Neural cell (in vitro differentiated cells): ENCODE results near the gene CA6.

Source experiments
- EP300 ChIP-seq: fragments of 450-650 bp; conservative IDR thresholded peaks from 2 replicates; pipeline ENCODE4 v1.6.1; 2014; ENCODE audit warnings: antibody characterized with exemption, mild to moderate bottlenecking, moderate library complexity; ENCODE audit not compliant: poor library complexity, severe bottlenecking
- EZH2 ChIP-seq: fragments of 200-600, 300-800 bp; shearing (Covaris generic), sonication (generic); IDR thresholded peaks from 2 replicates; pipeline ENCODE4 v1.6.1; 2014; ENCODE audit warnings: antibody characterized with exemption, low read length, borderline replicate concordance, mild to moderate bottlenecking; ENCODE audit not compliant: insufficient read depth, poor library complexity, severe bottlenecking
- POLR2AphosphoS5 ChIP-seq: IDR thresholded peaks from 2 replicates; pipeline ENCODE4 v1.6.1; 2012
- RAD21 ChIP-seq: fragments of 450-650 bp; conservative IDR thresholded peaks from 2 replicates; pipeline ENCODE4 v1.6.1; 2014; ENCODE audit warnings: antibody characterized with exemption, mild to moderate bottlenecking, moderate library complexity
- SMC3 ChIP-seq: fragments of 450-650 bp; conservative IDR thresholded peaks from 2 replicates; pipeline ENCODE4 v1.6.1; 2014; ENCODE audit warnings: antibody characterized with exemption, mild to moderate bottlenecking, moderate library complexity; ENCODE audit not compliant: poor library complexity
- TAF1 ChIP-seq: IDR thresholded peaks from 2 replicates; pipeline ENCODE4 v1.6.1; 2012; ENCODE audit warnings: low read depth
- TF ChIP-seq, protein P1 (sequence below): fragments of 450-650 bp; IDR thresholded peaks from 2 replicates; pipeline ENCODE4 v1.5.1; 2014; ENCODE audit warnings: antibody characterized with exemption, mild to moderate bottlenecking, moderate library complexity; ENCODE audit not compliant: poor library complexity, severe bottlenecking
- TF ChIP-seq, protein P2 (sequence below): IDR thresholded peaks from 2 replicates; pipeline ENCODE4 v1.6.1; 2012; ENCODE audit warnings: borderline replicate concordance

DNA sequence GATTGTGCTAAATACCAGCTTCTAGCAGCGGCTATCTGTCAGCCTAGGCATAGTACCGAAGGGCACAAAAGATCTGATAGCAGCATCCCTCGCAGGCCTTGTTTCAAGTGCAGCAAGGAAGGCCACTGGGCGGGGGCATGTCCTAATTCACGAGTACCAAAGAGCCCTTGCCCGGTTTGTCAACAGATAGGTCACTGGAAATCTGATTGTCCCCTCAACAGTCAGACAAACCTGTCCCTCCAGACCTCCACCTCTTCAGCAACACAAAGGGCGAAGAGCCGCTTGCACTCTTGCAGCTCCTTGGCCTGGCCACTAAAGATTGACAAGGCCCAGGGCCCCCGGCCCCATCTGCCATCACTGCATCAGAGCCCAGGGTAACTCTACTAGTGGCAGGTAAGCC is 22.7 kb upstream of the CA6 start:
- no peak for TF ChIP-seq EZH2
- TF ChIP-seq, protein P1, sequence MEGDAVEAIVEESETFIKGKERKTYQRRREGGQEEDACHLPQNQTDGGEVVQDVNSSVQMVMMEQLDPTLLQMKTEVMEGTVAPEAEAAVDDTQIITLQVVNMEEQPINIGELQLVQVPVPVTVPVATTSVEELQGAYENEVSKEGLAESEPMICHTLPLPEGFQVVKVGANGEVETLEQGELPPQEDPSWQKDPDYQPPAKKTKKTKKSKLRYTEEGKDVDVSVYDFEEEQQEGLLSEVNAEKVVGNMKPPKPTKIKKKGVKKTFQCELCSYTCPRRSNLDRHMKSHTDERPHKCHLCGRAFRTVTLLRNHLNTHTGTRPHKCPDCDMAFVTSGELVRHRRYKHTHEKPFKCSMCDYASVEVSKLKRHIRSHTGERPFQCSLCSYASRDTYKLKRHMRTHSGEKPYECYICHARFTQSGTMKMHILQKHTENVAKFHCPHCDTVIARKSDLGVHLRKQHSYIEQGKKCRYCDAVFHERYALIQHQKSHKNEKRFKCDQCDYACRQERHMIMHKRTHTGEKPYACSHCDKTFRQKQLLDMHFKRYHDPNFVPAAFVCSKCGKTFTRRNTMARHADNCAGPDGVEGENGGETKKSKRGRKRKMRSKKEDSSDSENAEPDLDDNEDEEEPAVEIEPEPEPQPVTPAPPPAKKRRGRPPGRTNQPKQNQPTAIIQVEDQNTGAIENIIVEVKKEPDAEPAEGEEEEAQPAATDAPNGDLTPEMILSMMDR = no peak
- no peak for TF ChIP-seq POLR2AphosphoS5
- TF ChIP-seq TAF1 = no peak
- no peak for TF ChIP-seq RAD21
- no peak for TF ChIP-seq EP300
- no peak for TF ChIP-seq SMC3
- TF ChIP-seq, protein P2, sequence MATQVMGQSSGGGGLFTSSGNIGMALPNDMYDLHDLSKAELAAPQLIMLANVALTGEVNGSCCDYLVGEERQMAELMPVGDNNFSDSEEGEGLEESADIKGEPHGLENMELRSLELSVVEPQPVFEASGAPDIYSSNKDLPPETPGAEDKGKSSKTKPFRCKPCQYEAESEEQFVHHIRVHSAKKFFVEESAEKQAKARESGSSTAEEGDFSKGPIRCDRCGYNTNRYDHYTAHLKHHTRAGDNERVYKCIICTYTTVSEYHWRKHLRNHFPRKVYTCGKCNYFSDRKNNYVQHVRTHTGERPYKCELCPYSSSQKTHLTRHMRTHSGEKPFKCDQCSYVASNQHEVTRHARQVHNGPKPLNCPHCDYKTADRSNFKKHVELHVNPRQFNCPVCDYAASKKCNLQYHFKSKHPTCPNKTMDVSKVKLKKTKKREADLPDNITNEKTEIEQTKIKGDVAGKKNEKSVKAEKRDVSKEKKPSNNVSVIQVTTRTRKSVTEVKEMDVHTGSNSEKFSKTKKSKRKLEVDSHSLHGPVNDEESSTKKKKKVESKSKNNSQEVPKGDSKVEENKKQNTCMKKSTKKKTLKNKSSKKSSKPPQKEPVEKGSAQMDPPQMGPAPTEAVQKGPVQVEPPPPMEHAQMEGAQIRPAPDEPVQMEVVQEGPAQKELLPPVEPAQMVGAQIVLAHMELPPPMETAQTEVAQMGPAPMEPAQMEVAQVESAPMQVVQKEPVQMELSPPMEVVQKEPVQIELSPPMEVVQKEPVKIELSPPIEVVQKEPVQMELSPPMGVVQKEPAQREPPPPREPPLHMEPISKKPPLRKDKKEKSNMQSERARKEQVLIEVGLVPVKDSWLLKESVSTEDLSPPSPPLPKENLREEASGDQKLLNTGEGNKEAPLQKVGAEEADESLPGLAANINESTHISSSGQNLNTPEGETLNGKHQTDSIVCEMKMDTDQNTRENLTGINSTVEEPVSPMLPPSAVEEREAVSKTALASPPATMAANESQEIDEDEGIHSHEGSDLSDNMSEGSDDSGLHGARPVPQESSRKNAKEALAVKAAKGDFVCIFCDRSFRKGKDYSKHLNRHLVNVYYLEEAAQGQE = no peak
